ENCODE data around the gene ARHGAP22.

ARHGAP22 gene

DNA sequence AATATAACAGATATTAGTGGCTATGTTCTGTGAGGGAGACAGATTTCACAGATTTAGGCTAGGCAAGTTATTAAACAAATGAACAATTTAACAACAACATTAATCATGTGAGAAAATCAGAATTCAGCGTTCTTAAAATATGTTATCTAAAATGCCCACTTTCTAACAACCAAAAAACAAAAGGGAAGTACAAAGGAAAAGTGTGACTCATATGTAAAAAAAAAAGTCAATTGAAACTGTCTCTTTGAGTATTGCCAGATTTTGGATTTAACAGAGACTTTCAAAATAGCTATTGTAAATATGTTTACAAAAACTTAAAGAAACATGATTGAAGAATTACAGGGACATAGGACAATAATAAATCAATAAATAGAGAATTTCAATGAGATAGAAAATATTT lies 34.8 kb upstream of the ARHGAP22 start:
- no peak overlapping the region for H3K4me3 Mint-ChIP-seq
- DNase-seq: no peak
- H3K9me3 Mint-ChIP-seq: peaks cover 33% of the 10 kb centered on the region
- no peaks in the 10 kb centered on the region for H3K36me3 Mint-ChIP-seq (ENCODE audit: low read depth)
- H3K27me3 Mint-ChIP-seq (ENCODE audit: low read depth, poor library complexity): peaks cover 14% of the 10 kb centered on the region
- no peak overlapping the region for H3K27ac Mint-ChIP-seq
- H3K4me1 Mint-ChIP-seq: no peaks in the 10 kb centered on the region
- TF ChIP-seq, protein P1, sequence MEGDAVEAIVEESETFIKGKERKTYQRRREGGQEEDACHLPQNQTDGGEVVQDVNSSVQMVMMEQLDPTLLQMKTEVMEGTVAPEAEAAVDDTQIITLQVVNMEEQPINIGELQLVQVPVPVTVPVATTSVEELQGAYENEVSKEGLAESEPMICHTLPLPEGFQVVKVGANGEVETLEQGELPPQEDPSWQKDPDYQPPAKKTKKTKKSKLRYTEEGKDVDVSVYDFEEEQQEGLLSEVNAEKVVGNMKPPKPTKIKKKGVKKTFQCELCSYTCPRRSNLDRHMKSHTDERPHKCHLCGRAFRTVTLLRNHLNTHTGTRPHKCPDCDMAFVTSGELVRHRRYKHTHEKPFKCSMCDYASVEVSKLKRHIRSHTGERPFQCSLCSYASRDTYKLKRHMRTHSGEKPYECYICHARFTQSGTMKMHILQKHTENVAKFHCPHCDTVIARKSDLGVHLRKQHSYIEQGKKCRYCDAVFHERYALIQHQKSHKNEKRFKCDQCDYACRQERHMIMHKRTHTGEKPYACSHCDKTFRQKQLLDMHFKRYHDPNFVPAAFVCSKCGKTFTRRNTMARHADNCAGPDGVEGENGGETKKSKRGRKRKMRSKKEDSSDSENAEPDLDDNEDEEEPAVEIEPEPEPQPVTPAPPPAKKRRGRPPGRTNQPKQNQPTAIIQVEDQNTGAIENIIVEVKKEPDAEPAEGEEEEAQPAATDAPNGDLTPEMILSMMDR (IDR thresholded peaks at IDR 0.05): no peak

GRCh38 chr10:48638739-48639527 lies 34.1 kb upstream of the ARHGAP22 start:
- no peaks in the 10 kb centered on the region for H3K36me3 Mint-ChIP-seq (ENCODE audit: low read depth)
- H3K27me3 Mint-ChIP-seq (ENCODE audit: low read depth, poor library complexity): peaks cover 14% of the 10 kb centered on the region
- peaks cover 33% of the 10 kb centered on the region for H3K9me3 Mint-ChIP-seq
- no peak for DNase-seq
- no peak overlapping the region for H3K4me3 Mint-ChIP-seq
- no peak overlapping the region for H3K27ac Mint-ChIP-seq
- H3K4me1 Mint-ChIP-seq: no peaks in the 10 kb centered on the region
- TF ChIP-seq, protein P1 (IDR thresholded peaks at IDR 0.05): no peak

GRCh38 chr10:48638158-48638557 lies 33.3 kb upstream of the ARHGAP22 start:
- Mint-ChIP-seq H3K27ac (no peak overlapping the region), H3K4me3 (no peak overlapping the region), H3K36me3 (ENCODE audit: low read depth) (no peaks in the 10 kb centered on the region), H3K27me3 (ENCODE audit: low read depth, poor library complexity) (peaks cover 16% of the 10 kb centered on the region), H3K4me1 (no peaks in the 10 kb centered on the region), H3K9me3 (peaks cover 33% of the 10 kb centered on the region)
- no peak for DNase-seq
- TF ChIP-seq, protein P1 (IDR thresholded peaks at IDR 0.05): no peak

DNA sequence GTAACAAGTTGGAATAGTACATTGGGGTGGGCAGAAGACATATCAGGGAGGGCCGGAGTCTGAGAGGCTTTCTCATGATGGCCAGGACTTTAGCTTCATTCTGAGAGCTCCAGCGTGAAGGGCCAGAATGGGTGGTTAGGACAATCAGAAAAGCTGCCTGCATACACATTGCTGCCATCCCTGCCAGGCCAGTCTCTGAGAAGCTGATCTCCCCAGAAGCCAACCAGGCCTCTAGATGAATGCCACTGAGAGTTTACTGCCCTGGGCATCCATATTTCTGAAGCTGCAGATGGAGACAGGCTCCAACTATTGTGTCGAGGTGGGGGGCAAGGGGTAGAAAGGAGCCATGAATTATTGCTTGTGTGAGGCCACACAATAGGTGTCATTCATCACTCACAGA lies 32.0 kb upstream of the ARHGAP22 start:
- H3K27ac Mint-ChIP-seq: no peak overlapping the region
- no peak overlapping the region for H3K4me3 Mint-ChIP-seq
- H3K27me3 Mint-ChIP-seq (ENCODE audit: low read depth, poor library complexity): peaks cover 19% of the 10 kb centered on the region
- DNase-seq: no peak
- TF ChIP-seq, protein P1 (IDR thresholded peaks at IDR 0.05): no peak
- H3K4me1 Mint-ChIP-seq: no peaks in the 10 kb centered on the region
- H3K36me3 Mint-ChIP-seq (ENCODE audit: low read depth): no peaks in the 10 kb centered on the region
- H3K9me3 Mint-ChIP-seq: peaks cover 25% of the 10 kb centered on the region

- no peaks in the 10 kb centered on the region for H3K36me3 Mint-ChIP-seq (ENCODE audit: low read depth)
Measured at GRCh38 chr10:48636231-48636630, 31.4 kb upstream of the ARHGAP22 start.

More at GRCh38 chr10:48636231-48636630, 31.4 kb upstream of the ARHGAP22 start:
- DNase-seq: no peak
- H3K4me3 Mint-ChIP-seq: no peak overlapping the region
- H3K27ac Mint-ChIP-seq: no peak overlapping the region
- peaks cover 25% of the 10 kb centered on the region for H3K27me3 Mint-ChIP-seq (ENCODE audit: low read depth, poor library complexity)
- H3K9me3 Mint-ChIP-seq: peaks cover 19% of the 10 kb centered on the region
- TF ChIP-seq, protein P1 (IDR thresholded peaks at IDR 0.05): no peak
- H3K4me1 Mint-ChIP-seq: no peaks in the 10 kb centered on the region
